ENCODE results near the gene UTP18.

DNA sequence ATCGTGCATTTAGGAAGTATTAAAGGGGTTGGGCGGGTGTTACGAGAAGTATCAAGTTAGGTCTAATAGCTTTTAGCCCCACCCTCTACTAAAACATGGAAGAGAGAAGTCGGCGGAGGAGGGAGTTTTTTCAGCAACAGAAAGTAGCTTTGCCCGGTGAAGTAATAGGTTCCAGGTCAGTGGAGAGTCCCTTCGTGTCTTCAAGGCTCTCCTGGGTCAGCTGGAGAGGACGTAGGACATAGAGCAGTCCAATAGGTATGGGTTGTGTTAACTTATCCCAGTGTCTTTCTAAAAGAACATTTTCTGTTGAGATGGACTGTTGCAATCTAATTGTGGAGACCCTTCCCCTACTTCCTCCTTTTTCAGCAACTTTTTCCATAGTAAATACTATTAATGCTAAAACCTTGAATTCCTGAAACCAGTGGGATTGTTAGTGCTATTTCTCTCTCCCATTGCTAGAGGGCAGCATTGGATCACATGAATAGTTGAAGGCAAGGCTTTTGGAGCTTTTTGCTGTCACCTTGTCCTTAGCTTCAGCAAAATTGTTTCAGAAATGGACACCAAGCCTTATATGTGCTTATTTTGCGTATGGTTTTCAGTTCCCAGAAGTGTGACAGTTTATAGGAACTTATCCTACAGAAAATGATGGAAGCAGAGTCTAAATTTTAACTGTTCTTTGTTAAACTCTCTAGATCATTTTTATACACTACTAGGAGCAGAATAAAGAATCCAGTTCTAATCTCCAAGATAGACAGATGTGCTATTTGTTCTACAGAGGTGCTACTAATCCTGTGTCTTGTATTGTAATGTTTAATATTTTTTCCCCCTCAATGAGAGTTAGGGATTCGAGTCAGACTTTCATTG lies 38.4 kb downstream of the UTP18 start:
- TF ChIP-seq, protein P1, sequence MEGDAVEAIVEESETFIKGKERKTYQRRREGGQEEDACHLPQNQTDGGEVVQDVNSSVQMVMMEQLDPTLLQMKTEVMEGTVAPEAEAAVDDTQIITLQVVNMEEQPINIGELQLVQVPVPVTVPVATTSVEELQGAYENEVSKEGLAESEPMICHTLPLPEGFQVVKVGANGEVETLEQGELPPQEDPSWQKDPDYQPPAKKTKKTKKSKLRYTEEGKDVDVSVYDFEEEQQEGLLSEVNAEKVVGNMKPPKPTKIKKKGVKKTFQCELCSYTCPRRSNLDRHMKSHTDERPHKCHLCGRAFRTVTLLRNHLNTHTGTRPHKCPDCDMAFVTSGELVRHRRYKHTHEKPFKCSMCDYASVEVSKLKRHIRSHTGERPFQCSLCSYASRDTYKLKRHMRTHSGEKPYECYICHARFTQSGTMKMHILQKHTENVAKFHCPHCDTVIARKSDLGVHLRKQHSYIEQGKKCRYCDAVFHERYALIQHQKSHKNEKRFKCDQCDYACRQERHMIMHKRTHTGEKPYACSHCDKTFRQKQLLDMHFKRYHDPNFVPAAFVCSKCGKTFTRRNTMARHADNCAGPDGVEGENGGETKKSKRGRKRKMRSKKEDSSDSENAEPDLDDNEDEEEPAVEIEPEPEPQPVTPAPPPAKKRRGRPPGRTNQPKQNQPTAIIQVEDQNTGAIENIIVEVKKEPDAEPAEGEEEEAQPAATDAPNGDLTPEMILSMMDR (conservative IDR thresholded peaks at IDR 0.05) = peak; percentile 84
- no peak for TF ChIP-seq ZFX (IDR thresholded peaks at IDR 0.05)

Measured in C4-2B (cell line).